ENCODE results near the gene MKI67. TPM values are rescaled to one million over a fixed set of nuclear protein-coding genes. Genes with fewer than 3 reads are reported as not detected.

The MKI67 gene
- total and polyA plus RNA-seq, 8 donors, result 0.61 to 60.8 (median 7.7) TPM

GRCh38 chr10:128069351-128070051 lies 56.7 kb downstream of the MKI67 start:
- no peaks in the 10 kb centered on the region for H3K9me3 ChIP-seq
- TF ChIP-seq EP300 (IDR thresholded peaks at IDR 0.05) (no peak), POLR2AphosphoS5 (IDR thresholded peaks at IDR 0.05) (peak in 1 of 3 donors; percentile 4), POLR2A (IDR thresholded peaks at IDR 0.05) (no peak), CTCF (IDR thresholded peaks at IDR 0.05) (peak in 5 of 7 experiments; percentile 57 to 89 (median 77))
- H3K36me3 ChIP-seq, result peaks cover 21 to 94% (median 80%) of the 10 kb centered on the region in 4 donors
- H3K27ac ChIP-seq, result no peak overlapping the region
- intact Hi-C loops (cut with DNase I; ENCODE audit: low total_unique reads), result loop anchor here (5.0 kb wide), 1 partner anchor 52 kb away; no protein-coding TSS in a partner anchor
- no peak overlapping the region for H3K4me3 ChIP-seq
- 46 to 53% (median 50%) methylated on average over 27 to 28 of the region's 28 CpGs for WGBS, 5 donors
- DNase-seq, result peak; percentile 72 to 93
- no peaks in the 10 kb centered on the region for H3K27me3 ChIP-seq
- peaks cover 0 to 18% (median 6%) of the 10 kb centered on the region in 4 donors for H3K4me1 ChIP-seq

- H3K27me3 ChIP-seq, result no peaks in the 10 kb centered on the region
- H3K9me3 ChIP-seq, result no peaks in the 10 kb centered on the region
- H3K4me1 ChIP-seq, result peaks cover 6 to 25% (median 12%) of the 10 kb centered on the region in 4 donors
- no peak for TF ChIP-seq CTCF (IDR thresholded peaks at IDR 0.05)
- TF ChIP-seq EP300 (IDR thresholded peaks at IDR 0.05), result no peak
- no peak for TF ChIP-seq POLR2A (IDR thresholded peaks at IDR 0.05)
- no peak for TF ChIP-seq POLR2AphosphoS5 (IDR thresholded peaks at IDR 0.05)
- H3K27ac ChIP-seq, result no peak overlapping the region
- H3K36me3 ChIP-seq, result peaks cover 21 to 86% (median 72%) of the 10 kb centered on the region in 4 donors
- intact Hi-C loops (cut with DNase I; ENCODE audit: low total_unique reads), result no loop called here
- H3K4me3 ChIP-seq, result no peak overlapping the region
- no peak for DNase-seq
- WGBS, 5 donors, result 88 to 93% (median 90%) methylated on average over 5 to 19 of the region's 19 CpGs
Observed at GRCh38 chr10:128068398-128069285, 57.6 kb downstream of the MKI67 start.

DNA sequence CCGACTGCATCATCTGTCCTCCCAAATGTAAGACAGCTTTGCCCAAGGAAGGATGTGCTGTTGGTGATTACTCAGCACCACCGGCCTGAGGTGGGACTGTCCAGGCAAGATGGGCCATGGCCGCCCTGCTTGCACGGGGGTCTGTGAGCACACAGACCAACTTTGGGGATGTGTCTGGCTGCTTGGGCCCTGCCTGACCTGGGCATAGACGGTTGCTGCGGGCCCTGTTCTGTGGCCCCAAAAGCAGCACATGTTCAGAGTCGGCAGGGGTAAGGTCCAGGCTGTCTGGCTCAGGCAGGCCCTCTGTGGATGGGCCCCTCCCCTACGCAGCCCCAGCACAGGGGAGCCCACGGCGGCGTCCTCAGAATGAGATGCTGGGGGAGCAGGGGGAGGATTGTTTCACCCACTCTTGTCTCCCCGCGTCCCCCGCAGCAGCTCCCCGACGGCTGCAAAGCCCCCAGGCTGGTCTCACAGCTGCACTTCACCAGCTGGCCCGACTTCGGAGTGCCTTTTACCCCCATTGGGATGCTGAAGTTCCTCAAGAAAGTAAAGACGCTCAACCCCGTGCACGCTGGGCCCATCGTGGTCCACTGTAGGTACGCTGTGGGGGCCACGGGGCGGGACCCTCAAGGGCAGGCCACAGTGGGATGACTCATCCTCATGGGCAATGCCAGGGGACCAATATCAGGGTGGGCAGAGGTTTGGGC lies 58.4 kb downstream of the MKI67 start:
- WGBS, 5 donors, result 92 to 95% (median 94%) methylated on average over 13 to 25 of the region's 25 CpGs
- TF ChIP-seq POLR2A (IDR thresholded peaks at IDR 0.05) (no peak), EP300 (IDR thresholded peaks at IDR 0.05) (no peak), POLR2AphosphoS5 (IDR thresholded peaks at IDR 0.05) (no peak), CTCF (IDR thresholded peaks at IDR 0.05) (no peak)
- intact Hi-C loops (cut with DNase I; ENCODE audit: low total_unique reads), result no loop called here
- peaks cover 19 to 78% (median 64%) of the 10 kb centered on the region in 4 donors for H3K36me3 ChIP-seq
- H3K4me1 ChIP-seq, result peaks cover 6 to 32% (median 16%) of the 10 kb centered on the region in 4 donors
- no peak for DNase-seq
- H3K9me3 ChIP-seq, result no peaks in the 10 kb centered on the region
- no peak overlapping the region for H3K27ac ChIP-seq
- no peak overlapping the region for H3K4me3 ChIP-seq
- H3K27me3 ChIP-seq, result no peaks in the 10 kb centered on the region

DNA sequence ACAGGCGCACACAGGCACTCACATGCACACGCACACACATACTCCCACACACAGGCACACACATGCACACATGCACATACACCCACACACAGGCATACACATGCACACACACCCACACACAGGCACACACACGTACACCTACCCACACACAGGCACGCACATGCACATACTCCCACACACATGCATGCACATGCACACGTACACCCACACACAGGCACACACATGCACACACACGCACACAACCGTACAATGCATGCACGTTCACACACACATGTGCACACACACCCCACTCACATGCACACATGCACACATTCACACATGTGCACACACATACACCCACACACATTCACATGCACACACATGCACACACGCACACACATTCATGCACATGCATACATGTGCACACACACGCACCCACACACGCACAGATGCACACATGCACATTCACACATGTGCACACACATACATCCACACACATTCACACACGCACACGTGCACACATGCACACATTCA lies 59.3 kb downstream of the MKI67 start:
- H3K27me3 ChIP-seq, result no peaks in the 10 kb centered on the region
- intact Hi-C loops (cut with DNase I; ENCODE audit: low total_unique reads), result no loop called here
- H3K27ac ChIP-seq, result no peak overlapping the region
- H3K9me3 ChIP-seq, result no peaks in the 10 kb centered on the region
- TF ChIP-seq EP300 (IDR thresholded peaks at IDR 0.05) (no peak), CTCF (IDR thresholded peaks at IDR 0.05) (no peak)
- H3K4me1 ChIP-seq, result peaks cover 13 to 39% (median 16%) of the 10 kb centered on the region in 4 donors
- H3K4me3 ChIP-seq, result no peak overlapping the region
- peaks cover 17 to 70% (median 56%) of the 10 kb centered on the region in 4 donors for H3K36me3 ChIP-seq
- 83 to 94% (median 86%) methylated on average over 13 of the region's 13 CpGs for WGBS, 5 donors
- no peak for DNase-seq

Measured in stomach (tissue), 9 donors.